HuH-7 (cell line): ENCODE results near the gene PSTK.

Source experiments
- DNase-seq: peaks from one replicate; pipeline ENCODE4 v3.0.0; 2011; ENCODE audit warnings: low spot score

The PSTK gene

GRCh38 chr10:123019941-123020703 lies 39.9 kb downstream of the PSTK start:
- peak; percentile 65 for DNase-seq

- DNase-seq = no peak
Measured at GRCh38 chr10:123021517-123021916, 41.3 kb downstream of the PSTK start.

GRCh38 chr10:123024540-123024939 lies 44.3 kb downstream of the PSTK start:
- no peak for DNase-seq

GRCh38 chr10:123026302-123026701 lies 46.1 kb downstream of the PSTK start:
- DNase-seq = no peak

- DNase-seq = no peak
Measured at GRCh38 chr10:123027861-123028260, 47.7 kb downstream of the PSTK start.

GRCh38 chr10:123031124-123031523 lies 50.9 kb downstream of the PSTK start:
- no peak for DNase-seq

- no peak for DNase-seq
Measured at GRCh38 chr10:123034332-123034731, 54.1 kb downstream of the PSTK start.

- DNase-seq = no peak
Measured at GRCh38 chr10:123035467-123036086, 55.4 kb downstream of the PSTK start.

- no peak for DNase-seq
Measured at GRCh38 chr10:123038782-123039631, 58.8 kb downstream of the PSTK start.

- DNase-seq = no peak
Measured at GRCh38 chr10:123039632-123039930, 59.4 kb downstream of the PSTK start.
